ENCODE results near the gene ASGR2.
"Not testable (repeated sequence)": the region's sequence is repeated elsewhere in the genome, so short reads cannot be mapped to it uniquely, and the experiment has no call there.

Gene ASGR2

GRCh38 chr17:7123844-7124243, 9.2 kb upstream of the ASGR2 start:
- no peak for DNase-seq

- no peak for DNase-seq
Observed at GRCh38 chr17:7122381-7122780, 7.8 kb upstream of the ASGR2 start.

GRCh38 chr17:7120635-7121034, 6.0 kb upstream of the ASGR2 start:
- DNase-seq, result not testable (repeated sequence)

GRCh38 chr17:7120123-7120522, 5.5 kb upstream of the ASGR2 start:
- no peak for DNase-seq

- DNase-seq, result no peak
Observed at GRCh38 chr17:7119314-7119713, 4.7 kb upstream of the ASGR2 start.

GRCh38 chr17:7114875-7115614, 423 bp upstream of the ASGR2 start:
- no peak for DNase-seq

GRCh38 chr17:7113273-7114071, 1.1 kb downstream of the ASGR2 start:
- no peak for DNase-seq

GRCh38 chr17:7112510-7113108, 2.0 kb downstream of the ASGR2 start:
- no peak for DNase-seq

GRCh38 chr17:7111784-7112509, 2.7 kb downstream of the ASGR2 start:
- DNase-seq, result no peak

- DNase-seq, result no peak
Observed at GRCh38 chr17:7110617-7111306, 3.9 kb downstream of the ASGR2 start.

GRCh38 chr17:7109461-7110322, 4.9 kb downstream of the ASGR2 start:
- no peak for DNase-seq

- no peak for DNase-seq
Observed at GRCh38 chr17:7108981-7109380, 5.6 kb downstream of the ASGR2 start.

- no peak for DNase-seq
Observed at GRCh38 chr17:7108560-7108925, 6.1 kb downstream of the ASGR2 start.

GRCh38 chr17:7107795-7108559, 6.6 kb downstream of the ASGR2 start:
- no peak for DNase-seq

- DNase-seq, result no peak
Observed at GRCh38 chr17:7107012-7107754, 7.4 kb downstream of the ASGR2 start.

GRCh38 chr17:7102421-7102820, 12.2 kb downstream of the ASGR2 start:
- no peak for DNase-seq

- DNase-seq, result no peak
Observed at GRCh38 chr17:7101531-7101930, 13.1 kb downstream of the ASGR2 start.

GRCh38 chr17:7100641-7101379, 13.8 kb downstream of the ASGR2 start:
- not testable (repeated sequence) for DNase-seq

GRCh38 chr17:7098802-7099459, 15.7 kb downstream of the ASGR2 start:
- no peak for DNase-seq
